Transverse colon (tissue), 4 donors: ENCODE data around the gene TWSG1.

Source experiments
- CTCF ChIP-seq, 5 experiments: fragments of 200-600 bp in 3 of 5; fragments of 450-650 bp in 2 of 5; sonication (generic) in 3 of 5; IDR thresholded peaks; 1 replicate in 2 of 5; 2 replicates in 3 of 5; pipeline ENCODE4 v1.5.1; 2016 to 2017; ENCODE audit warnings: antibody characterized with exemption in 5 of 5, inconsistent platforms in 3 of 5, mild to moderate bottlenecking in 2 of 5, moderate library complexity in 1 of 5
- POLR2AphosphoS5 ChIP-seq, 3 donors: sonication (generic); formaldehyde crosslinking; IDR thresholded peaks; one replicate each; pipeline ENCODE4 v1.6.1; 2016; ENCODE audit warnings: antibody characterized with exemption in 3 of 3

DNA sequence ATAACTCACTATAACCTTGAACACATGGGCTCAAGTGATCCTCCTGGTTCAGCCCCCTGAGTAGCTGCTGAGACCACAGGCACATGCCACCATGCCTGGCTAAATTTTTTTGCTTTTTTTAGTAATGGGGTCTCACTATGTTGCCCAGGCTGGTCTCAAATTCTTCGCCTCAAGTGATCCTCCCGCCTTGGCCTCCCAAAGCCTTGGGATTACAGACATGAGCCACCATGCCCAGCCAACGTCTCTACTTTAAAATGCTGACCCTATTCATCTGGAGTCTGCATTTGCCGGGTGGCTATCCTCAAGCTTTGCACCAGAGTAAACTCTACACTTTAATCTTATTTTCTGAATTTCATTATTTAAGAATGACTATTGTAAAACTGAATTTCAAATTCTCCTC lies 103.1 kb downstream of the TWSG1 start:
- TF ChIP-seq CTCF (IDR thresholded peaks at IDR 0.05), result no peak
- no peak for TF ChIP-seq POLR2AphosphoS5 (IDR thresholded peaks at IDR 0.05)
